Loucy (cell line): ENCODE data around the gene PGRMC2.

Experiments
- CTCF ChIP-seq: fragments of 200-600 bp; sonication (generic); conservative IDR thresholded peaks from 2 replicates; pipeline ENCODE4 v1.5.1; 2014; ENCODE audit warnings: mild to moderate bottlenecking, antibody characterized with exemption, low read length
- EZH2phosphoT487 ChIP-seq: fragments of 200-600 bp; IDR thresholded peaks from 2 replicates; pipeline ENCODE4 v1.6.1; 2018; ENCODE audit warnings: antibody characterized with exemption, mild to moderate bottlenecking, moderate library complexity, borderline replicate concordance

GRCh38 chr4:128220286-128221235 lies 67.1 kb downstream of the PGRMC2 start:
- TF ChIP-seq CTCF (peak; percentile 61), EZH2phosphoT487 (no peak)
